Esophagus squamous epithelium (tissue), 4 donors: ENCODE measurements around the gene FXYD6.

Experiments used
- POLR2A ChIP-seq, 4 donors: fragments of 450-650 bp; IDR thresholded peaks; one replicate each; pipeline ENCODE4 v1.6.1; 2017; ENCODE audit warnings: antibody characterized with exemption in 4 of 4, mild to moderate bottlenecking in 4 of 4, moderate library complexity in 3 of 4
- TF ChIP-seq, protein P1 (sequence below), 6 experiments: fragments of 450-650 bp in 4 of 6; fragments of 200-600 bp in 2 of 6; sonication (generic) in 2 of 6; IDR thresholded peaks; one replicate each; pipeline ENCODE4 v1.5.1; 2016 to 2019; ENCODE audit warnings: antibody characterized with exemption in 6 of 6, mild to moderate bottlenecking in 4 of 6, moderate library complexity in 4 of 6

DNA sequence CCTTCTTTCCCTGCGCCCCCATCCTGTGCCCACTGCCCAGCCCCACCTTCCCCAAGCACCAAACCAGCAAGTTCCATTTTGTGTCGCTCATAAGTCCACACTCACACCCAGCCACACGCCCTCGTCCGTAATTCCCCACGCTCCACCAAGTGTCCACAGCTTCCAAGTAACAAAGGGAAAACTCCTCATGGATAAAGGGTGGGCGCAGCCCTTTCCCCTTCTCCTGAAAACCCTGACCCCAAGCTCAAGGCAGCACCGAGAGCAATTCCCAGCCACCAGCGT, 458 bp downstream of the FXYD6 start:
- TF ChIP-seq, protein P1, sequence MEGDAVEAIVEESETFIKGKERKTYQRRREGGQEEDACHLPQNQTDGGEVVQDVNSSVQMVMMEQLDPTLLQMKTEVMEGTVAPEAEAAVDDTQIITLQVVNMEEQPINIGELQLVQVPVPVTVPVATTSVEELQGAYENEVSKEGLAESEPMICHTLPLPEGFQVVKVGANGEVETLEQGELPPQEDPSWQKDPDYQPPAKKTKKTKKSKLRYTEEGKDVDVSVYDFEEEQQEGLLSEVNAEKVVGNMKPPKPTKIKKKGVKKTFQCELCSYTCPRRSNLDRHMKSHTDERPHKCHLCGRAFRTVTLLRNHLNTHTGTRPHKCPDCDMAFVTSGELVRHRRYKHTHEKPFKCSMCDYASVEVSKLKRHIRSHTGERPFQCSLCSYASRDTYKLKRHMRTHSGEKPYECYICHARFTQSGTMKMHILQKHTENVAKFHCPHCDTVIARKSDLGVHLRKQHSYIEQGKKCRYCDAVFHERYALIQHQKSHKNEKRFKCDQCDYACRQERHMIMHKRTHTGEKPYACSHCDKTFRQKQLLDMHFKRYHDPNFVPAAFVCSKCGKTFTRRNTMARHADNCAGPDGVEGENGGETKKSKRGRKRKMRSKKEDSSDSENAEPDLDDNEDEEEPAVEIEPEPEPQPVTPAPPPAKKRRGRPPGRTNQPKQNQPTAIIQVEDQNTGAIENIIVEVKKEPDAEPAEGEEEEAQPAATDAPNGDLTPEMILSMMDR (IDR thresholded peaks at IDR 0.05), result no peak
- TF ChIP-seq POLR2A (IDR thresholded peaks at IDR 0.05), result no peak
